ENCODE measurements around the gene GPR107.

Gene GPR107

GRCh38 chr9:130155647-130156046 is 101.9 kb downstream of the GPR107 start:
- H3K4me3 ChIP-seq (ENCODE audit: low read depth, low read length): no peak overlapping the region

DNA sequence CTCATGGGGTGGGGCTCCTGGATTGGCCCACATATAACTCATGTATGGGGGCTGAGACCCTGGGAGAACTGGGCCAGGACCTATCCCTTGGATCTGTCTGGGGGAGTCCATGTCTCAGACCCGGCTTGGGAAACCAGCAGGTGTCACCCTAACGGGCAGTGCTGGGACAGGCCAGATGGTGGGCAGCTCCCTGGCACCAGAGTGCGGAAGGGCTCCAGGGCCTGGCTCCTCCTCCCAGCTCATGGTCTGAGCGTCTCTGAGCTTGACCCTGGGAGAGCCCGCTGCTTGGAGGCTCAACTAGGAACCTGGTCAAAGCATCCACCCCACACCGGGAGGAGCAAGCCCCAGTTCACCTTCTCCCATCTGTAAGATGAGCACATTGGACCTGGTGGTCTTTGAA is 103.0 kb downstream of the GPR107 start:
- no peak overlapping the region for H3K4me3 ChIP-seq (ENCODE audit: low read depth, low read length)

GRCh38 chr9:130157079-130157478 is 103.4 kb downstream of the GPR107 start:
- H3K4me3 ChIP-seq (ENCODE audit: low read depth, low read length): no peak overlapping the region

DNA sequence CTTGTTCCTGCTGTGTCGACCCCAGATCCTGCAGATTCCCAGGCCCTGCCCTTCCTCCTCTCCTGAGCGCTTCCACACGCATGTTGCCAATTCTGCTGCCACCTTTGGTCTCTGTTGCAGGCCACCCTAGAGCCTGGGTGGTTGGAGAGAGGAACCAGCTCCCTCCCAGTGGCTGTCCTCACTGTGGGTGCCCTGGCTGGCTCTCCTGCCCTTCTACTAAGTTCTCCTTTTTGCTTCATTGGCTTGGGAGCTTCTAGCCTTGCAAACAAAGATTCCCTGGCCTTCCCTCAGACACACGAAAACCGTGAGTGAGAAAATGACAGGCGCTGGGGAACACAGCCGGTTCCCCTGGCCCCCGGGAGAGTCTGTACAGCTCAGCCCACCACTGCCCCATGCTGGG is 104.3 kb downstream of the GPR107 start:
- H3K4me3 ChIP-seq (ENCODE audit: low read depth, low read length): no peak overlapping the region

DNA sequence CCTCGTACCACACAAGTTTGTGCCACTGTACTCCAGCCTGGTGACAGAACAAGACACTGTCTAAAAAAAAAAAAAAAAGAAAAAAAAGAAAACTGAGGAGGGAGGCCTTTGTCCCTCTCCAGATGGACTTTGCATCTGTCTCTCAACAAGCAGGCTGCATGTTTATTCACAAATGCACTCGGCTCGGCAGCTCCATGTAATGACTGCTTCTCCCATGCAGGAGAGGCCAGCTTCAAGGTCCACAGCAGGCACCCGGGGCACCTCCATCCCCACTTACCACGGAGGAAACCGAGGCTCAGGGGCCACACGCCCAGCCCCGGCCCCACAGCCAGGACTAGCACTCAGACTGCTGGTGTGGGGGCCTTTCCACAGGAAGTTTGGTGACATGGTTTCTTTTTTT is 105.4 kb downstream of the GPR107 start:
- H3K4me3 ChIP-seq (ENCODE audit: low read depth, low read length): no peak overlapping the region

DNA sequence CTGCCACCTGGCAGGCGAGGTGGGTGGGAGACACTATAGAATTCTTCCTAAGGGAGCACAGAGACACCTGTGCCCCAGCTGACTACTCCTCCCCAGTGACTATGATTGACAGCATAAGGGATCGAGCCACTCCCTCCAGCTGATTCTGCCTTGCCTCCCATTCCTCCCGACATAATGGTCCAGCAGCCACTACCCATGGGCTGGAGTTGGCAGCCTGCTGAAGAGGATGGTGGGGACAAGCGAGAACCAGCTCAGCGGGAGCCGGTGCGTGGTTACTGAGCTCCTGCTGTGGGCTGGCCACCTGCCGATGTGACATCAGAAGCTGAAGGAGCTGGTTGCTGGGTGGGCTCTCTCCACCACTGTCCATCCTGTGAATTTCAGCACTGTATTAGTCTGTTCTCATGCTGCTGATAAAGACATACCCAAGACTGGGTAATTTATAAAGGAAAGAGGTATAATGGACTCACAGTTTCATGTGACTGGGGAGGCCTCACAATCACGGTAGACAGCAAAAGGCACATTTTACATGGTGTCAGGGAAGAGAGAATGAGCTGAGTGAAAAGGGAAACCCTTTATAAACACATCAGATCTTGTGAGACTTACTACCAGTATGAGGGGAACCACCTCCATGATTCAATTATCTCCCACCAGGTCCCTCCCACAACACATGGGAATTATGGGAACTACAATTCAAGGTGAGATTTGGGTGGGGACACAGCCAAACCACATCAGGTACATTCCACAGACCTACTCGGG is 106.4 kb downstream of the GPR107 start:
- no peak overlapping the region for H3K4me3 ChIP-seq (ENCODE audit: low read depth, low read length)

DNA sequence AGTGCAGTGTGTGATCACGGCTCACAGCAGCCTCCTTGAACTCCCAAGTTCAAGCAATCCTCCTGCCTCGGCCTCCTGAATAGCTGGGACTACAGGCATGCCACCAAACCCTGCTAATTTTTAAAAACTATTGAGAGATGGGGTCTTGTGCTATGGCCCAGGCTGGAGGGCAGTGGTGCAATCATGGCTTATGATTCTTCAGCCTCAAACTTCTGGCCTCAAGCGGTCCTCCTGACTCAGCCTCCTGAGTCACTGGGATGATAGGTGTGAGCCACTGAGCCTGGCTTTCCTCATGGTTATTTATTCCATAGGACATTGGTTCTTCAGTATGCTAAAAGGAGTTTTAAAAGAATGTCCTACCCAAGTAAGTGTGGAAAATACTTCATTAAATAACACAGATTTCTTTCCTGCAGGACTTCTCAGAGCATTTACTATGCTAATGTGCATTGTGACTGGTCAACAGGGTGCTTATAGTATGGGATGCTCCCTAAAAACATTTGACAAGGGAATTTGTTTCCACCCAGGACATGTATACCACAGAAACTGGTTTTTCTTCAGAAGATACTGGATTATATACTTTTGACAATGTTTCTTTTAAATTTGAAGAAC is 107.3 kb downstream of the GPR107 start:
- no peak overlapping the region for H3K4me3 ChIP-seq (ENCODE audit: low read depth, low read length)

DNA sequence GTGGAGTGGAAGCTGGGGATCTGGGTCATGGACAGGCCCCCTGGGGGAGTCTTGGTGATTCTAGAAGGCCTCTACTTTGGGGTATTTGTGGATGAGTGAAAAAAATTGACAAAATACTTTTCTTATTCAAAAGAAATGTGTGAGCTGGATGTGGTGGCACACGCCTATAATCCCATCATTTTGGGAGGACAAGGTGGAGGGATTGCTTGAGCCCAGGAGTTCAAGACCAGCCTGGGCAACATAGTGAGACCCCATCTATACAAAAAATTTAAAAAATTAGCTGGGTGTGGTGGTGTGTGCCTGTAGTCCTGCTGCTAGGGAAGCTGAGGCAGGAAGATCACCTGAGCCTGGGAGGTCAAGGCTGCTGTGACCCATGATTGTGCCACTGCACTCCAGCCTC is 111.9 kb downstream of the GPR107 start:
- H3K4me3 ChIP-seq (ENCODE audit: low read depth, low read length): no peak overlapping the region

- H3K4me3 ChIP-seq (ENCODE audit: low read depth, low read length): no peak overlapping the region
Measured at GRCh38 chr9:130166399-130166798, 112.7 kb downstream of the GPR107 start.

DNA sequence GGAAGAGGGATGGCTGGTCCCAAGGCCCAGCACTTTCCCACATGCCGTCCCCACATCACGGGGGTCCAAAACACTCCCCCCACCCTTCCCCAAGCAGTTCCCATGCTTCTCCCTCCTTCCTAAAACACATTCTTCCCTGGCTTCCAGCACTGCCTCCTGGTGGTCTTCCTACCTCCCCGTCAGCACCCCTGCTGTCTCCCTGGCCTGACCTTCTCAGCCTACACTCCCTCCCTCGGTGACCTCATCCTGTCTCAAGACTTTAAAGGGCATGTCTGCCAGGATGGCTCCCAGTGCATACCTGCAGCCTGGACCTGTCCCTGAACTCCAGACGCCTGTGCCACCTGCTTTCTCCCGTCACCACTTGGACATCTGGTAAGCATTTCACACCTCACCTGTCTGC is 114.2 kb downstream of the GPR107 start:
- H3K4me3 ChIP-seq (ENCODE audit: low read depth, low read length): no peak overlapping the region

GRCh38 chr9:130171226-130172148 is 117.8 kb downstream of the GPR107 start:
- H3K4me3 ChIP-seq (ENCODE audit: low read depth, low read length): peak overlapping the region; percentile 43

GRCh38 chr9:130172161-130172857 is 118.6 kb downstream of the GPR107 start, which contains the start of gene NCS1:
Gene NCS1, plus strand, starts transcription at chr9:130172404. Its CDS starts 260 bp downstream, at chr9:130172664.
- peak within 1 kb of the TSS; percentile 46 for H3K4me3 ChIP-seq (ENCODE audit: low read depth, low read length)

DNA sequence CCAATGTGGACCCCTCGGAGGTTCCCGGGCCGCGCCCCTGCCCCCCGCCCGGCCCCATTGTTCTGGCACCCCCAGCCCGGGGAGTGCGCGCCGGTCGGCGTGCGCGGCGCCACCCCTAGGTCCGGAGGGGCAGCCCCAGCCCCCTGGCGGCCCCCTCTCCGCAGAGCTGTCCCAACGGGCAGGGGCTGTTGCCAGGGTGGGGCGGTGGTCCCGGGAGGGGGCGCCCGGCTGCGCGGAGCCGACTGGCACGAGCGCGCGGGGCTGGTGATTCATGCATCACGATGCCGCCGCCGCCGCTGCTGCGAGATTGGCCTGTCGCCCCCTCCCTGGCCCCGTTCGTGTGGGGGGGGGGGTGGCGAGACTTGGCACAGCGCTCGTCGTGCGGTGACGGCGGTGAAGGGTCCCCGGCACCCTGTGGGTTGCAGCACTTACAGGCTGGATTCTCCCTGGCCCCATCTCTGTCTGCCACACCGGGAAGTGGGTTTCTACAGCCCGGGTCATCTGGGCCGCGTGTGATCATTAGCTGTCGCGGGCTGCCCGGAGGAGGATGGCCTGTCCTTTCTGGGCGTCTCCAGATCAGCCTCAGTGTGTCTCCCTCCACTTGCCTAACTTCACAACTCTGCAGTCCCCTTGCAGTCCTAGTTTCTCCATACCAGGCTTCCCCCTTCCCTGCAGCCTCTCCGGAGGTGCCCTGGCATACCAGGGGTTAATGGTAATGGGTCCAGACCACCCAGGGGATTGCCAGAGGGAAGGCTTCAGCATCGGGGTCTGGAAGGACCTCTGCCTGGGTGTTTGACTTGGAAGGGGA is 119.4 kb downstream of the GPR107 start:
- peak overlapping the region; percentile 46 for H3K4me3 ChIP-seq (ENCODE audit: low read depth, low read length)

DNA sequence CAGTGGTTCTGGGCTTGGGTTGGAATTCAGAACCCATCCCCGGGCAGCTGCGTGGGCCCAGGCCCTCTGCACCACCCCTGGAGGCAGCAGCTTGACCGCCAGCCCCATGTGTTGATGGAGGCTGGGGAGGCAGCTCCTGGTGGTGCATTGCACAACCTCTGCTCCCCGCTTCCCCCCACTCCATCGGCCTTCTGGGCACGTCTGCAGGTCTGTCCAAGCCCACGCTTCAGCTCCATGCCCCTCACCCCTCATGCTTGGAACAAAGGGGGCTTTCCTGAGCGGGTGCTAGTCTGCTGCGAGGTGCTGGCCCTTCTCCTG is 119.9 kb downstream of the GPR107 start:
- H3K4me3 ChIP-seq (ENCODE audit: low read depth, low read length): peak overlapping the region; percentile 46

- no peak overlapping the region for H3K4me3 ChIP-seq (ENCODE audit: low read depth, low read length)
Measured at GRCh38 chr9:130174025-130174424, 120.3 kb downstream of the GPR107 start.

DNA sequence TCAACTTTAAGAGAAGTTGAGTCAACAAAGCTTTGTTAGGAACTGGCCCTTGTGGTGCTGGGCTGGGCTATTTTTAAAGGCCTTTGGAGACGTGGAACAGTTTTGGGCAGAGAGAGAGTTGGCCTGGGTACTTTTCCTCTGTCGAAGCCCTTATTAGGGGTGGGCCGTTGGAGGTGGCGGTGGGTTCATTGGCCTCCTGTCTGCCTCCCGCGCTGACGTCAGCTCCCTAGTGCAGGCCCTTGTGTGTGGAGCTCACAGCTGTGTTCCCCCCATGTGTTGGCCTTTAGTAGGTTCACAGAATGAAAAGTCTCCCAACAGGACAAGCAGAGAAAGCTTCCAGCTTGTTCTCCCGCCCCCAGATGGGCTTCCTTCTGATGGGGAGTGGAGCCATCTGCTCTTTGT is 121.2 kb downstream of the GPR107 start:
- H3K4me3 ChIP-seq (ENCODE audit: low read depth, low read length): no peak overlapping the region

GRCh38 chr9:130175355-130175754 is 121.6 kb downstream of the GPR107 start:
- no peak overlapping the region for H3K4me3 ChIP-seq (ENCODE audit: low read depth, low read length)

DNA sequence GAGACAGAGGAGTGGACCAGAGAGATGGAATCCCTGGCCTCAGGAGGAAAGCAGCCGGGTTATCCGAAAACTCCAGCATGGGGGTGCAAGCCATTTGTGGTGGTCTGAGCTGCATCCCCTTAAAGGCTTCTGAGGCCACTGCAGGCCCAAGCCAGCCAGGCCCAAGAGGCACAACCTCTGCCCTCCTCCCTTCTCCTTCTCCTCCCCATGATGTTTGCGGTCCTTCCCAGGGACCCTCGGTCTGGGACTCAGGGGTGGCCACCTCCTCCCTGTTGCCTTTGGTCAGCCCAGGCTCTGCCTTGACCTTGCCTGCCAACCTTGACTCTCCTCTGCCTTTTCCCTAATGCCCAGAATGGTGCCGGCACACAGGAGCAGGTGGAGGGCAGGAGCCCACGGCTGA is 123.1 kb downstream of the GPR107 start:
- H3K4me3 ChIP-seq (ENCODE audit: low read depth, low read length): no peak overlapping the region

DNA sequence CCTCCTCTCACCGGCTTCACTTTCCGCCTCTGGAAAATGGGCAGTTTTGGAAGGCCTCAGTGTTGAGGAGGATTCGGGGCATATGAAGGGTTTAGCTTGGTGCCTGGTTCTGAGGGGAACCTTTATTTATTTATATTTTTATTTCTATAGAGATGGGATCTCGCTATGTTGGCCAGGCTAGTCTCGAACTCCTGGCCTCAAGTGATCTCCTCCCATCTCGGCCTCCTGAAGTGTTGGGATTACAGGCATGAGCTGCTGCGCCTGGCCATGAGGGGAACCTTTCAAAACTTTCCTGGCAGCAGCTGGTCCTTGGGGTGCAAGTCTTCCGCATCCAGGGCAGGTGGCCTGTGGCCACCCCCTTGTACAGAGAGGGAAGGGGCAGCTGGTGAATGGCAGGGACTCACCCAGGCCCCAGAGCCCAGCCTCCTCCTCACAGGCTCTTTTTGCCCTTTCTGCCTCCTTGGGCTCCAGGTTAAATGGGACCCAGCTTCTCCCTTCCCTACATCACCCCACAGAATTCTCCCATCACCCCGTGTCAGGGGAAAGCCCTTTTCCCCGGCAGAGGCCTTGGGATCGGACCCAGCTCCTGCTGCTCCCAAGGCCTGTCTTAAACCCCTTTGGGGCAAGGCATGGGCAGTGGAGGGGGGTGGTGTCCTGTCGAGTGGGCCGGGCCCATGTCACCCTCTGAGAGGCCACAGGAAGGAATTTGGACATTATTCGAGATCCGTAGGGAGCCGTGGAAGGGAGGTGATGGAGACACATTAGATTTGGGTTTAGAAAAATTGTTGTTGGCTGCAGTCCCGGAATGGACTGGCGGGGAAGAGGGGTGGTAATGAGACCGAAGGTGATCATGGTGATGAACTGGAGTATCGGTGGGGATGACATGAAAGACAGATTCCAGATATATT is 124.4 kb downstream of the GPR107 start:
- H3K4me3 ChIP-seq (ENCODE audit: low read depth, low read length): no peak overlapping the region

All from iPS-11a (cell line).